HL-60 (cell line): ENCODE data around the gene DHRSX.

Experiments used
- DNase-seq, 2 experiments: peaks; one replicate each; pipeline ENCODE4 v3.0.0-alpha.2; 2010 to 2020; ENCODE audit warnings: low read depth in 1 of 2, low spot score in 1 of 2
- H3K27ac ChIP-seq: fragments of 250-450 bp; sonication (Bioruptor Pico); replicated peaks from 2 replicates; pipeline ENCODE4 v1.5.1; 2020; ENCODE audit warnings: mild to moderate bottlenecking, moderate library complexity
- H3K27me3 ChIP-seq: fragments of 250-450 bp; sonication (Bioruptor Pico); 2 replicates; pipeline ENCODE4 v1.5.1; 2021; ENCODE audit warnings: mild to moderate bottlenecking, moderate library complexity; ENCODE audit not compliant: insufficient read depth, poor library complexity, severe bottlenecking
- H3K4me3 ChIP-seq: replicated peaks from 2 replicates; pipeline ENCODE4 v1.5.1; 2011; ENCODE audit warnings: mild to moderate bottlenecking, control low read depth, low read length; ENCODE audit not compliant: insufficient read depth
- CTCF ChIP-seq: IDR thresholded peaks from one replicate; pipeline ENCODE4 v1.5.1; 2011; ENCODE audit warnings: low read length, control low read depth, inconsistent platforms; ENCODE audit not compliant: insufficient read depth
- GABPA ChIP-seq: IDR thresholded peaks from 2 replicates; pipeline ENCODE4 v1.6.1; 2012; ENCODE audit warnings: low read depth
- POLR2AphosphoS5 ChIP-seq: IDR thresholded peaks from 2 replicates; pipeline ENCODE4 v1.6.1; 2012; ENCODE audit warnings: low read depth
- SPI1 ChIP-seq: IDR thresholded peaks from 2 replicates; pipeline ENCODE4 v1.6.1; 2012; ENCODE audit warnings: low read depth, mild to moderate bottlenecking, borderline replicate concordance
- TF ChIP-seq, protein P1 (sequence below): IDR thresholded peaks from 2 replicates; pipeline ENCODE4 v1.6.1; 2012; ENCODE audit warnings: low read depth; ENCODE audit not compliant: insufficient replicate concordance

Gene DHRSX

DNA sequence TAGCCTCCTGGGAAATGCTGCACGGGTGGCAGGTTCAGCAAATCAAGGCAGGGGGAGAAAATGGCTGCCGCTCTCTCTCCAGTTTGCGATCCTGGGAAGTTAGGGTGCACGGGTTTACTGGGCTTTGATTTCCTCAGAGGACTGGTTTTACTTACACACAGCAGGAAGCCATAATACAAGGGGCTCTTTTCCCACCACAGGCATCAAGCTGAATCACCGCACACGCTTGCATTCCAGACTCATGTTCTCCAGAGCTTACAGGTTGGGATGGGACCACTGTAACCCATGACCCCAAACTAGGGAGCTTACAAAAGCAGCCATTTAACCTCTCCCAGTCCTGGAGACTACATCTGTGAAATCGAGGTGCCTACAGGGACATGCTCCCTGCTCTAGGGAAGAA lies 159.8 kb downstream of the DHRSX start:
- H3K27me3 ChIP-seq, result no peaks in the 10 kb centered on the region
- H3K27ac ChIP-seq, result no peak overlapping the region
- no peak for DNase-seq
- no peak overlapping the region for H3K4me3 ChIP-seq
- TF ChIP-seq GABPA (no peak), CTCF (no peak), POLR2AphosphoS5 (no peak), SPI1 (no peak)
- TF ChIP-seq, protein P1, sequence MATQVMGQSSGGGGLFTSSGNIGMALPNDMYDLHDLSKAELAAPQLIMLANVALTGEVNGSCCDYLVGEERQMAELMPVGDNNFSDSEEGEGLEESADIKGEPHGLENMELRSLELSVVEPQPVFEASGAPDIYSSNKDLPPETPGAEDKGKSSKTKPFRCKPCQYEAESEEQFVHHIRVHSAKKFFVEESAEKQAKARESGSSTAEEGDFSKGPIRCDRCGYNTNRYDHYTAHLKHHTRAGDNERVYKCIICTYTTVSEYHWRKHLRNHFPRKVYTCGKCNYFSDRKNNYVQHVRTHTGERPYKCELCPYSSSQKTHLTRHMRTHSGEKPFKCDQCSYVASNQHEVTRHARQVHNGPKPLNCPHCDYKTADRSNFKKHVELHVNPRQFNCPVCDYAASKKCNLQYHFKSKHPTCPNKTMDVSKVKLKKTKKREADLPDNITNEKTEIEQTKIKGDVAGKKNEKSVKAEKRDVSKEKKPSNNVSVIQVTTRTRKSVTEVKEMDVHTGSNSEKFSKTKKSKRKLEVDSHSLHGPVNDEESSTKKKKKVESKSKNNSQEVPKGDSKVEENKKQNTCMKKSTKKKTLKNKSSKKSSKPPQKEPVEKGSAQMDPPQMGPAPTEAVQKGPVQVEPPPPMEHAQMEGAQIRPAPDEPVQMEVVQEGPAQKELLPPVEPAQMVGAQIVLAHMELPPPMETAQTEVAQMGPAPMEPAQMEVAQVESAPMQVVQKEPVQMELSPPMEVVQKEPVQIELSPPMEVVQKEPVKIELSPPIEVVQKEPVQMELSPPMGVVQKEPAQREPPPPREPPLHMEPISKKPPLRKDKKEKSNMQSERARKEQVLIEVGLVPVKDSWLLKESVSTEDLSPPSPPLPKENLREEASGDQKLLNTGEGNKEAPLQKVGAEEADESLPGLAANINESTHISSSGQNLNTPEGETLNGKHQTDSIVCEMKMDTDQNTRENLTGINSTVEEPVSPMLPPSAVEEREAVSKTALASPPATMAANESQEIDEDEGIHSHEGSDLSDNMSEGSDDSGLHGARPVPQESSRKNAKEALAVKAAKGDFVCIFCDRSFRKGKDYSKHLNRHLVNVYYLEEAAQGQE, result no peak

DNA sequence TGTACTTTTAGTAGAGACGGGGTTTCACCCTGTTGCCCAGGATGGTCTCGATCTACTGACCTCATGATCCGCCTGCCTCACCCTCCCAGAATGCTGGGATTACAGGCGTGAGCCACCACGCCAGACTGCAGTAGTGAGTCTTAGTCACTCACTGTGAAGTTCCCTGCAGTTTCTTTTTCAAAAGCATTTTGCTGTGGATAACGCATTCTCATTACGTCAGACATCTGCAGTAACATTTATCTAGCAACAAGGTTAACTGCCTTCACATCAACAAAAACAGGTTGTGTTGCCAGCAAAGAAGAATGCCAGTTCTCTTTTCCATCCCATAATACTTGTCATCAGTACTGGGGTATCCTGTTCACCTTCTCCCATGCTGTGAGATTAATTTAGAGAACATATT lies 164.6 kb downstream of the DHRSX start:
- no peak for DNase-seq
- no peak overlapping the region for H3K4me3 ChIP-seq
- TF ChIP-seq GABPA, result no peak
- TF ChIP-seq CTCF, result no peak
- TF ChIP-seq, protein P1, result no peak
- no peak for TF ChIP-seq POLR2AphosphoS5
- TF ChIP-seq SPI1, result no peak
- no peak overlapping the region for H3K27ac ChIP-seq
- H3K27me3 ChIP-seq, result no peaks in the 10 kb centered on the region

- Histone ChIP-seq H3K27ac (no peak overlapping the region), H3K4me3 (no peak overlapping the region), H3K27me3 (no peaks in the 10 kb centered on the region)
- DNase-seq, result no peak
- TF ChIP-seq POLR2AphosphoS5, result no peak
- TF ChIP-seq, protein P1, result no peak
- TF ChIP-seq CTCF, result no peak
- no peak for TF ChIP-seq GABPA
- no peak for TF ChIP-seq SPI1
Observed at GRCh38 chrX:2334237-2334636, 166.5 kb downstream of the DHRSX start.
